NCI-H748 treated with DMSO at 0.1 percent for 48 hours (cell line): ENCODE data around the gene CA12.

Source experiments
- DNase-seq: peaks from one replicate; lab custom pipeline; 2025; lab: John Stamatoyannopoulos, UW

The CA12 gene

GRCh38 chr15:63401714-63402497, 20.3 kb upstream of the CA12 start:
- no peak for DNase-seq

GRCh38 chr15:63401078-63401477, 19.4 kb upstream of the CA12 start:
- DNase-seq, result no peak

- no peak for DNase-seq
Observed at GRCh38 chr15:63398456-63398855, 16.8 kb upstream of the CA12 start.

- DNase-seq, result no peak
Observed at GRCh38 chr15:63396152-63396928, 14.7 kb upstream of the CA12 start.

GRCh38 chr15:63395730-63396151, 14.1 kb upstream of the CA12 start:
- no peak for DNase-seq

GRCh38 chr15:63392361-63393009, 10.8 kb upstream of the CA12 start:
- no peak for DNase-seq

GRCh38 chr15:63391669-63392360, 10.2 kb upstream of the CA12 start:
- no peak for DNase-seq

- DNase-seq, result no peak
Observed at GRCh38 chr15:63390689-63391088, 9.0 kb upstream of the CA12 start.

- peak; percentile 90 for DNase-seq
Observed at GRCh38 chr15:63389902-63390670, 8.4 kb upstream of the CA12 start.

- DNase-seq, result no peak
Observed at GRCh38 chr15:63388511-63388910, 6.9 kb upstream of the CA12 start.

- no peak for DNase-seq
Observed at GRCh38 chr15:63387748-63388493, 6.3 kb upstream of the CA12 start.

- no peak for DNase-seq
Observed at GRCh38 chr15:63385911-63386531, 4.4 kb upstream of the CA12 start.

GRCh38 chr15:63384906-63385305, 3.3 kb upstream of the CA12 start:
- no peak for DNase-seq

- no peak for DNase-seq
Observed at GRCh38 chr15:63382966-63383710, 1.5 kb upstream of the CA12 start.

GRCh38 chr15:63380808-63381282, 801 bp downstream of the CA12 start:
- DNase-seq, result no peak

- DNase-seq, result no peak
Observed at GRCh38 chr15:63380151-63380807, 1.4 kb downstream of the CA12 start.

- DNase-seq, result no peak
Observed at GRCh38 chr15:63379492-63380150, 2.0 kb downstream of the CA12 start.

GRCh38 chr15:63378946-63379345, 2.7 kb downstream of the CA12 start:
- DNase-seq, result no peak
